Right lobe of liver (tissue), 4 donors: ENCODE results near the gene GRIK1.

Experiments
- CTCF ChIP-seq, 4 donors: fragments of 200-600 bp in 3 of 4; fragments of 450-650 bp in 1 of 4; IDR thresholded peaks; one replicate each; pipeline versions ENCODE4 v1.5.1 to v1.8.0; 2016 to 2022; ENCODE audit warnings: antibody characterized with exemption in 4 of 4, mild to moderate bottlenecking in 2 of 4
- POLR2A ChIP-seq: fragments of 450-650 bp; IDR thresholded peaks from one replicate; pipeline ENCODE4 v1.6.1; 2017; ENCODE audit warnings: antibody characterized with exemption, mild to moderate bottlenecking
- donor health status: DM: no; HTN: no; CAD: no.
- donor health status: DM: no; HTN: no; CAD: no.
- donor health status: DM: no; HTN: yes; CAD: no.

GRCh38 chr21:29625990-29626389, 313.8 kb downstream of the GRIK1 start:
- TF ChIP-seq CTCF (IDR thresholded peaks at IDR 0.05): no peak
- TF ChIP-seq POLR2A: no peak
